KMS-11 (cell line): ENCODE results near the gene TMEM125.

Experiments used
- H2AFZ ChIP-seq: fragments of 200-600 bp; sonication (generic); 2 replicates; pipeline ENCODE4 v1.6.1; 2016; ENCODE audit warnings: antibody characterized with exemption, mixed run types, low read depth
- H3K27ac ChIP-seq: fragments of 200-600 bp; sonication (generic); 2 replicates; pipeline ENCODE4 v1.6.1; 2016; ENCODE audit warnings: mild to moderate bottlenecking, mixed run types
- H3K27me3 ChIP-seq: fragments of 200-600 bp; sonication (generic); 2 replicates; pipeline ENCODE4 v1.6.1; 2017; ENCODE audit warnings: mild to moderate bottlenecking, low read depth, mixed run types, moderate library complexity; ENCODE audit not compliant: insufficient read depth
- H3K36me3 ChIP-seq: fragments of 200-600 bp; sonication (generic); 2 replicates; pipeline ENCODE4 v1.6.1; 2017; ENCODE audit warnings: mild to moderate bottlenecking, mixed run types; ENCODE audit not compliant: insufficient read depth
- H3K4me1 ChIP-seq: fragments of 200-600 bp; sonication (generic); 2 replicates; pipeline ENCODE4 v1.6.1; 2016; ENCODE audit warnings: mild to moderate bottlenecking, low read depth, mixed run types; ENCODE audit not compliant: poor library complexity, severe bottlenecking
- H3K4me2 ChIP-seq: fragments of 200-600 bp; sonication (generic); 2 replicates; pipeline ENCODE4 v1.7.0; 2016; ENCODE audit warnings: mild to moderate bottlenecking, mixed run types
- H3K4me3 ChIP-seq: fragments of 200-600 bp; sonication (generic); IDR thresholded peaks from 2 replicates; pipeline ENCODE4 v1.6.1; 2017; ENCODE audit warnings: low read depth, low read length, mixed read lengths; ENCODE audit not compliant: insufficient read depth
- H3K79me2 ChIP-seq: fragments of 200-600 bp; sonication (generic); 2 replicates; pipeline ENCODE4 v1.6.1; 2016; ENCODE audit warnings: low read depth, mixed run types; ENCODE audit not compliant: insufficient read depth
- H3K9ac ChIP-seq: fragments of 200-600 bp; sonication (generic); 2 replicates; pipeline ENCODE4 v1.6.1; 2016; ENCODE audit warnings: mild to moderate bottlenecking, mixed run types
- H4K20me1 ChIP-seq: fragments of 200-600 bp; sonication (generic); 2 replicates; pipeline ENCODE4 v1.6.1; 2016; ENCODE audit warnings: mild to moderate bottlenecking, mixed run types; ENCODE audit not compliant: insufficient read depth
- TF ChIP-seq, protein P1 (sequence below): fragments of 200-600 bp; sonication (generic); conservative IDR thresholded peaks from 2 replicates; pipeline ENCODE4 v1.6.1; 2017; ENCODE audit warnings: low read depth, mild to moderate bottlenecking, antibody characterized with exemption, low read length, moderate library complexity, mixed read lengths

TMEM125 gene

DNA sequence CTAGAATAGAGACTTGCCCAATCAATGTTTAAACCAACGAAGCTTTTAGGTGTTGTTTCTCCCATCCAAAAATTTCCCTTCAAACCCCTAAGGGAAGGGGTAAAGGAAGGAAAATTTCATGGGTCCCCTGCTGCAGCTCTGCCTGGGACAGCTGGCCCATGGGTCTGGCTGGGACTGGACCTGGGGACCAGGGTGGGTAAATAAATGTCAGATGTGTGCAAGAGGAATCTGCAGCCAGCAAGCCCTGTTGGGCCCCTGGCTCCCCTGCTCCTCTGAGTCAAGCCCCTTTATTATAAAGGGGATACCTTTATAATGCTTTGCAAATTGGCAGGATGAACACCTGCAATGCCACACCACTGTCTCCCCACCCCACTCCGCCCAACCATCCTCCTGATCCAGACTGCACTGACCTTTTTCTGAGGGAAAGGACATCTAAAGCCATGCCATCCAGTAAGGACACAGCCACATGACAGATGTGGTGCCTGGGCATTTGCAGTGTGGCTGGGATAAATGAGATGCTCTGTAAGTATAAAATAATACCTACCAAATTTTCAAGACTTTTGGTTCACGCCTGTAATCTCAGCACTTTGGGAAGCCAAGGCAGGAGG lies 1.9 kb upstream of the TMEM125 start:
- Histone ChIP-seq H3K27ac (no peak overlapping the region), H3K36me3 (no peaks in the 10 kb centered on the region), H3K27me3 (no peaks in the 10 kb centered on the region), H3K9ac (no peak overlapping the region), H4K20me1 (no peaks in the 10 kb centered on the region), H3K4me2 (no peak overlapping the region), H3K4me3 (no peak overlapping the region), H3K4me1 (no peaks in the 10 kb centered on the region), H3K79me2 (no peaks in the 10 kb centered on the region), H2AFZ (no peak overlapping the region)
- TF ChIP-seq, protein P1, sequence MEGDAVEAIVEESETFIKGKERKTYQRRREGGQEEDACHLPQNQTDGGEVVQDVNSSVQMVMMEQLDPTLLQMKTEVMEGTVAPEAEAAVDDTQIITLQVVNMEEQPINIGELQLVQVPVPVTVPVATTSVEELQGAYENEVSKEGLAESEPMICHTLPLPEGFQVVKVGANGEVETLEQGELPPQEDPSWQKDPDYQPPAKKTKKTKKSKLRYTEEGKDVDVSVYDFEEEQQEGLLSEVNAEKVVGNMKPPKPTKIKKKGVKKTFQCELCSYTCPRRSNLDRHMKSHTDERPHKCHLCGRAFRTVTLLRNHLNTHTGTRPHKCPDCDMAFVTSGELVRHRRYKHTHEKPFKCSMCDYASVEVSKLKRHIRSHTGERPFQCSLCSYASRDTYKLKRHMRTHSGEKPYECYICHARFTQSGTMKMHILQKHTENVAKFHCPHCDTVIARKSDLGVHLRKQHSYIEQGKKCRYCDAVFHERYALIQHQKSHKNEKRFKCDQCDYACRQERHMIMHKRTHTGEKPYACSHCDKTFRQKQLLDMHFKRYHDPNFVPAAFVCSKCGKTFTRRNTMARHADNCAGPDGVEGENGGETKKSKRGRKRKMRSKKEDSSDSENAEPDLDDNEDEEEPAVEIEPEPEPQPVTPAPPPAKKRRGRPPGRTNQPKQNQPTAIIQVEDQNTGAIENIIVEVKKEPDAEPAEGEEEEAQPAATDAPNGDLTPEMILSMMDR: no peak

DNA sequence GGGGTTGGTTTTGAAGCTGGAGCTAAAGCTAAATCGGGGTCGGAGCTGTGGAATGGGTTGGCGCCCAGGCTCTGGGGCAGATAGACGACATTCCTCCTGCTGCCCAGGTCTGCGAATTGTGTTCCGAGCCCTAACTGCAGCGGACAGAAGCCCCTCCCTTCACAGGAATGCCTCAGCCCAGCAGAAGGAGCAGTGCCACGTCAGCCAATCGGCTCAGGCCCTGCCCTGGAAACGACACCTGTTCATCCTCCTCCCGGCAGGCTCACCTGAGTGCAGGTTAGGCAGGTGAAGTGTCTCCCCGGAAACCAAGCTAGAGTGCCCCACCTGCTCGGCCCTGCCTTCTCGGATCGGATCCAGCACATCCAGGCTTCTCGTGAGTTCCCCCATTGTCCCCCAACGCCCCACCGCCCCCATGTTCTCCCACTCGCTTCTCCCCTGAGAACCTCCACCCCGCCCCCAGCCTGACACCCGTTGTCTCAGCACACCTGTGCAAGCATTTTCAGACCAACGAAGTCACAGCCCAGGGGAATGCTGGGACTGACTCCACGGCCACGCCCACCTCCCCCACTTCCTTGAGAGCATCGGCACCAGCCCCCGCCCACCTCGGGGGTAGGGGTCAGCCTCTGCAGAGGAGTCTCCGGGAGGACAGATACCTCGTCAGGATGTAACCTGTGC lies 775 bp downstream of the TMEM125 start:
- Histone ChIP-seq H4K20me1 (no peaks in the 10 kb centered on the region), H3K27ac (no peak overlapping the region), H3K27me3 (no peaks in the 10 kb centered on the region), H3K4me3 (no peak overlapping the region), H3K9ac (no peak overlapping the region), H3K4me1 (no peaks in the 10 kb centered on the region), H3K79me2 (no peaks in the 10 kb centered on the region), H3K4me2 (no peak overlapping the region), H3K36me3 (no peaks in the 10 kb centered on the region), H2AFZ (no peak overlapping the region)
- TF ChIP-seq, protein P1: no peak

DNA sequence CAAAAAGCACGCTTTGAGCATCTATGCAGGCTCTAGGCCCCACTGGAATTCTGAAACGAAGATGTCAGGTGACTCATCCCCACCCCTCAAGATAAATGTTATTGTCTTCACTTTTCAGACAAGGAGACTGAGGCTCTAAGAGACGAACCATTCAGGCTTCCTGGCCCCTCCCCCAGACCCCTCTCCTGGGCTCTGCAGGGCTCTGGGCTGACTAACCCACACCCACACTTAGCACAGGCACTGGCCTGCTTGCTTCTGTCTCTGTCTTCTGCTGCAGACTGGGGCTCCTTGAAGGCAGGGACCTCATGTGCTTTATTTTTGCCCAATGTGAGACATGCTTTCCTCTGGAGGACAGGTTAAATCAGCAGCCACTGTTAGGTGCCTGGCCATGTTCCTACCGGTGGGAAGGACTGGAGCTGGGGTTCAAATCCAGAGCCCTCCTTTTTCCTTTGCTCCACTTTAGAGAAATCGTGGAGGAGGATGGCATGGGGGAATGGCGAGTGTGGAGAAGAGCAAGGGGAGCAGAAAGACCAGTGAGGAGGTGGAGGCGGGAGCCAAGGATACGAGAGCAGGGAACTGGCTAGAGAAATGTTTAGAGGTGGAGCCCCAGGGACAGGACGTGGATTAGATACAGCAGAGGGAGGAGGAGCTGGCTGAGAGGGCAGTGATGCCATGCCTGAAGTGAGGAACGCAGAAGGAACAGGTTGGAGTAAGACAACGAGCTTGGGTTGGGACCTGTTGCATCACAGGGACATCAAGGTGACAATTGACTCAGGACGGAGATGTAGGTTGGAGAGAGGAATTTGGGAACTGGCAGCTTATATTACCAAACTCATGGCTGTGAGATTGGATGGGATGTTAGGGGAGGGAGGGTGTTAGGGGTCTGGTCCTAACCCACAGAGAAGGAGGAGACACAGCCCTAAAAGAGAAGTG lies 1.7 kb downstream of the TMEM125 start:
- H4K20me1 ChIP-seq: no peaks in the 10 kb centered on the region
- H3K36me3 ChIP-seq: no peaks in the 10 kb centered on the region
- no peak overlapping the region for H3K27ac ChIP-seq
- H3K4me3 ChIP-seq: no peak overlapping the region
- no peaks in the 10 kb centered on the region for H3K4me1 ChIP-seq
- no peaks in the 10 kb centered on the region for H3K79me2 ChIP-seq
- H3K9ac ChIP-seq: no peak overlapping the region
- no peak overlapping the region for H3K4me2 ChIP-seq
- no peaks in the 10 kb centered on the region for H3K27me3 ChIP-seq
- TF ChIP-seq, protein P1: no peak
- no peak overlapping the region for H2AFZ ChIP-seq

DNA sequence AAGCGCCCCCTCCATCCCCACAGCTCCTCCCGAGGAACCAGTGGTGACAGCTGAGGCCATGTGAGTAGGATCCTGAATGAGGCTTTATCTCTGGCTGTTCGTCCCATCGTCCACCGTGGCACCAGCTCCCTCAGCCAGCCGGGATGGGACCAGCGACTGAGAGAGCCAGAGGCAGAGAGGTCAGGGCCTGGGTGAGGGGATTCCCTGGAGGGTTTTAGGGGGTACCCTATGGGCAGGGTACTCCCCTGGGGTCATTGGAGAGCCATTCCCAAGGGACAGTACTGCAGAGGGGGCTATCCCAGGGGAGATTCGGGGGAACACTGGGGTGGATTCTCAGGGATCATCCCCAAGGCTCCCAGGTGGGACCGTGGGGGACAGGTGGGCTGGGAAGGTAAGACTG lies 2.4 kb downstream of the TMEM125 start:
- H3K79me2 ChIP-seq: no peaks in the 10 kb centered on the region
- no peak overlapping the region for H2AFZ ChIP-seq
- H3K4me1 ChIP-seq: no peaks in the 10 kb centered on the region
- TF ChIP-seq, protein P1: no peak
- no peak overlapping the region for H3K27ac ChIP-seq
- H3K4me2 ChIP-seq: no peak overlapping the region
- no peaks in the 10 kb centered on the region for H4K20me1 ChIP-seq
- H3K4me3 ChIP-seq: no peak overlapping the region
- no peaks in the 10 kb centered on the region for H3K27me3 ChIP-seq
- H3K9ac ChIP-seq: no peak overlapping the region
- H3K36me3 ChIP-seq: no peaks in the 10 kb centered on the region
